ENCODE results near the gene ARG2.
"Not testable (repeated sequence)": the region's sequence is repeated elsewhere in the genome, so short reads cannot be mapped to it uniquely, and the experiment has no call there.

Gene ARG2

GRCh38 chr14:67602995-67603545 is 16.6 kb upstream of the ARG2 start:
- peak; percentile 15 for DNase-seq
- peak; percentile 55 to 63 for ATAC-seq (replicated peaks)
- Mint-ChIP-seq H3K27ac (peak overlapping the region; percentile 74), H3K4me3 (peak overlapping the region; percentile 22 to 41), H3K4me1 (peaks cover 20 to 41% of the 10 kb centered on the region in 2 donors), H3K36me3 (peaks cover 4 to 7% of the 10 kb centered on the region in 2 donors), H3K9me3 (peaks cover 4 to 5% of the 10 kb centered on the region in 2 donors), H3K27me3 (no peaks in the 10 kb centered on the region)

- ATAC-seq (replicated peaks) (no peak), DNase-seq (no peak)
- no peaks in the 10 kb centered on the region for H3K36me3 Mint-ChIP-seq
- H3K4me3 Mint-ChIP-seq: no peak overlapping the region
- peaks cover 6 to 14% of the 10 kb centered on the region in 2 donors for H3K4me1 Mint-ChIP-seq
- no peak overlapping the region for H3K27ac Mint-ChIP-seq
- H3K9me3 Mint-ChIP-seq: no peaks in the 10 kb centered on the region
- H3K27me3 Mint-ChIP-seq: no peaks in the 10 kb centered on the region
These were observed 12.1 kb upstream of the ARG2 start for GRCh38 chr14:67607646-67608045.

- Mint-ChIP-seq H3K4me3 (no peak overlapping the region), H3K27ac (no peak overlapping the region), H3K27me3 (no peaks in the 10 kb centered on the region), H3K9me3 (no peaks in the 10 kb centered on the region), H3K4me1 (no peaks in the 10 kb centered on the region), H3K36me3 (no peaks in the 10 kb centered on the region)
- DNase-seq: no peak
- ATAC-seq (replicated peaks): no peak
These were observed 9.9 kb upstream of the ARG2 start for GRCh38 chr14:67609642-67610310.

- no peaks in the 10 kb centered on the region for H3K36me3 Mint-ChIP-seq
- peak; percentile 55 to 56 for ATAC-seq (replicated peaks)
- H3K4me3 Mint-ChIP-seq: no peak overlapping the region
- no peaks in the 10 kb centered on the region for H3K27me3 Mint-ChIP-seq
- H3K9me3 Mint-ChIP-seq: no peaks in the 10 kb centered on the region
- no peak for DNase-seq
- H3K27ac Mint-ChIP-seq: no peak overlapping the region
- H3K4me1 Mint-ChIP-seq: no peaks in the 10 kb centered on the region
These were observed 9.2 kb upstream of the ARG2 start for GRCh38 chr14:67610491-67610890.

- Mint-ChIP-seq H3K27me3 (peaks cover 3 to 13% of the 10 kb centered on the region in 2 donors), H3K4me1 (peaks cover 15 to 22% of the 10 kb centered on the region in 2 donors), H3K36me3 (no peaks in the 10 kb centered on the region), H3K9me3 (no peaks in the 10 kb centered on the region), H3K27ac (peak overlapping the region; percentile 91), H3K4me3 (peak overlapping the region; percentile 66 to 92)
- ATAC-seq (replicated peaks): peak; percentile 50 to 57
- DNase-seq: peak; percentile 3
These were observed 1.1 kb upstream of the ARG2 start for GRCh38 chr14:67618617-67619063.

- H3K4me3 Mint-ChIP-seq: peak overlapping the region; percentile 87 to 92
- H3K9me3 Mint-ChIP-seq: no peaks in the 10 kb centered on the region
- H3K27ac Mint-ChIP-seq: peak overlapping the region; percentile 71
- peaks cover 3 to 13% of the 10 kb centered on the region in 2 donors for H3K27me3 Mint-ChIP-seq
- DNase-seq (no peak), ATAC-seq (replicated peaks) (no peak)
- H3K36me3 Mint-ChIP-seq: peaks cover 0 to 1% of the 10 kb centered on the region in 2 donors
- peaks cover 15 to 22% of the 10 kb centered on the region in 2 donors for H3K4me1 Mint-ChIP-seq
These were observed 581 bp downstream of the ARG2 start for GRCh38 chr14:67620217-67620785.

GRCh38 chr14:67622675-67623074 is 3.0 kb downstream of the ARG2 start:
- H3K27ac Mint-ChIP-seq: peak overlapping the region; percentile 47
- DNase-seq: no peak
- H3K4me3 Mint-ChIP-seq: no peak overlapping the region
- H3K36me3 Mint-ChIP-seq: peaks cover 0 to 1% of the 10 kb centered on the region in 2 donors
- H3K9me3 Mint-ChIP-seq: no peaks in the 10 kb centered on the region
- H3K27me3 Mint-ChIP-seq: peaks cover 0 to 13% of the 10 kb centered on the region in 2 donors
- H3K4me1 Mint-ChIP-seq: peaks cover 15 to 22% of the 10 kb centered on the region in 2 donors
- no peak for ATAC-seq (replicated peaks)

- Mint-ChIP-seq H3K36me3 (peaks cover 0 to 1% of the 10 kb centered on the region in 2 donors), H3K27me3 (peaks cover 0 to 13% of the 10 kb centered on the region in 2 donors), H3K4me1 (peaks cover 15 to 22% of the 10 kb centered on the region in 2 donors), H3K4me3 (no peak overlapping the region), H3K9me3 (no peaks in the 10 kb centered on the region), H3K27ac (no peak overlapping the region)
- no peak for DNase-seq
- ATAC-seq (replicated peaks): no peak
These were observed 3.4 kb downstream of the ARG2 start for GRCh38 chr14:67623114-67623513.

- H3K4me3 Mint-ChIP-seq; H3K27ac Mint-ChIP-seq; DNase-seq; H3K4me1 Mint-ChIP-seq; ATAC-seq (replicated peaks); H3K36me3 Mint-ChIP-seq; H3K9me3 Mint-ChIP-seq; H3K27me3 Mint-ChIP-seq: not testable (repeated sequence)
These were observed 6.4 kb downstream of the ARG2 start for GRCh38 chr14:67626131-67626530.

- peaks cover 0 to 2% of the 10 kb centered on the region in 2 donors for H3K4me1 Mint-ChIP-seq
- ATAC-seq (replicated peaks) (no peak), DNase-seq (no peak)
- peaks cover 2 to 5% of the 10 kb centered on the region in 2 donors for H3K36me3 Mint-ChIP-seq
- no peak overlapping the region for H3K27ac Mint-ChIP-seq
- H3K4me3 Mint-ChIP-seq: no peak overlapping the region
- H3K27me3 Mint-ChIP-seq: no peaks in the 10 kb centered on the region
- H3K9me3 Mint-ChIP-seq: no peaks in the 10 kb centered on the region
These were observed 7.8 kb downstream of the ARG2 start for GRCh38 chr14:67627519-67627918.

- no peak overlapping the region for H3K27ac Mint-ChIP-seq
- ATAC-seq (replicated peaks) (no peak), DNase-seq (no peak)
- H3K9me3 Mint-ChIP-seq: no peaks in the 10 kb centered on the region
- no peaks in the 10 kb centered on the region for H3K4me1 Mint-ChIP-seq
- no peak overlapping the region for H3K4me3 Mint-ChIP-seq
- H3K27me3 Mint-ChIP-seq: no peaks in the 10 kb centered on the region
- H3K36me3 Mint-ChIP-seq: peaks cover 7 to 9% of the 10 kb centered on the region in 2 donors
These were observed 10.5 kb downstream of the ARG2 start for GRCh38 chr14:67630186-67630585.

GRCh38 chr14:67630938-67631337 is 11.2 kb downstream of the ARG2 start:
- no peaks in the 10 kb centered on the region for H3K4me1 Mint-ChIP-seq
- DNase-seq: no peak
- H3K27me3 Mint-ChIP-seq: no peaks in the 10 kb centered on the region
- no peaks in the 10 kb centered on the region for H3K9me3 Mint-ChIP-seq
- ATAC-seq (replicated peaks): no peak
- H3K27ac Mint-ChIP-seq: no peak overlapping the region
- peaks cover 7 to 9% of the 10 kb centered on the region in 2 donors for H3K36me3 Mint-ChIP-seq
- no peak overlapping the region for H3K4me3 Mint-ChIP-seq

GRCh38 chr14:67633451-67634147 is 13.9 kb downstream of the ARG2 start:
- Mint-ChIP-seq H3K27ac (no peak overlapping the region), H3K27me3 (no peaks in the 10 kb centered on the region), H3K4me3 (no peak overlapping the region), H3K36me3 (peaks cover 7 to 9% of the 10 kb centered on the region in 2 donors), H3K9me3 (no peaks in the 10 kb centered on the region), H3K4me1 (no peaks in the 10 kb centered on the region)
- DNase-seq (no peak), ATAC-seq (replicated peaks) (no peak)

- no peak for DNase-seq
- H3K4me3 Mint-ChIP-seq: no peak overlapping the region
- no peak for ATAC-seq (replicated peaks)
- H3K27me3 Mint-ChIP-seq: no peaks in the 10 kb centered on the region
- peaks cover 5 to 9% of the 10 kb centered on the region in 2 donors for H3K36me3 Mint-ChIP-seq
- no peaks in the 10 kb centered on the region for H3K4me1 Mint-ChIP-seq
- H3K9me3 Mint-ChIP-seq: no peaks in the 10 kb centered on the region
- no peak overlapping the region for H3K27ac Mint-ChIP-seq
These were observed 16.7 kb downstream of the ARG2 start for GRCh38 chr14:67636361-67636919.

Measured in stimulated activated naive B cell treated with anti-CD40 and anti-IgM and Interleukin-4, amounts not matched to agents 10 μg/mL and 1 μg/mL and 100 μg/mL, for 72 hours (primary cell).